Karpas-422 (cell line): ENCODE results near the gene GPC5. TPM values are rescaled to one million over a fixed set of nuclear protein-coding genes. Genes with fewer than 3 reads are reported as not detected.
"Not testable (repeated sequence)": the region's sequence is repeated elsewhere in the genome, so short reads cannot be mapped to it uniquely, and the experiment has no call there.

Experiments used
- DNase-seq: peaks from one replicate; pipeline ENCODE4 v3.0.0-alpha.2; 2015
- H2AFZ ChIP-seq: fragments of 200-600 bp; sonication (generic); 2 replicates; pipeline ENCODE4 v1.6.1; 2014; ENCODE audit warnings: antibody characterized with exemption, low read length, mixed read lengths
- H3K27ac ChIP-seq: fragments of 200-600 bp; sonication (generic); 2 replicates; pipeline ENCODE4 v1.5.1; 2014; ENCODE audit warnings: mild to moderate bottlenecking, low read length, moderate library complexity
- H3K27me3 ChIP-seq: fragments of 200-600 bp; sonication (generic); 2 replicates; pipeline ENCODE4 v1.6.1; 2014; ENCODE audit warnings: low read length, mixed read lengths
- H3K36me3 ChIP-seq: fragments of 200-600 bp; sonication (generic); 2 replicates; pipeline ENCODE4 v1.6.1; 2014; ENCODE audit warnings: low read length, mixed read lengths; ENCODE audit not compliant: insufficient read depth
- H3K4me1 ChIP-seq: fragments of 200-600 bp; sonication (generic); 2 replicates; pipeline ENCODE4 v1.6.1; 2014; ENCODE audit warnings: mild to moderate bottlenecking, low read length, mixed read lengths
- H3K4me2 ChIP-seq: fragments of 200-600 bp; sonication (generic); 2 replicates; pipeline ENCODE4 v1.6.1; 2014; ENCODE audit warnings: low read length, low read depth, mild to moderate bottlenecking; ENCODE audit not compliant: poor library complexity, severe bottlenecking
- H3K4me3 ChIP-seq: fragments of 200-600 bp; sonication (generic); 2 replicates; pipeline ENCODE4 v1.5.1; 2014; ENCODE audit warnings: mild to moderate bottlenecking, antibody characterized with exemption, low read length, mixed read lengths
- H3K79me2 ChIP-seq: fragments of 200-600 bp; sonication (generic); 2 replicates; pipeline ENCODE4 v1.6.1; 2014; ENCODE audit warnings: mild to moderate bottlenecking, low read length, mixed read lengths
- H3K9ac ChIP-seq: fragments of 200-600 bp; sonication (generic); 2 replicates; pipeline ENCODE4 v1.6.0; 2014; ENCODE audit warnings: low read length
- H3K9me2 ChIP-seq: fragments of 200-600 bp; sonication (generic), shearing (Covaris generic); replicated peaks from 2 replicates; pipeline ENCODE4 v1.6.0; 2014; ENCODE audit warnings: mild to moderate bottlenecking, low read length, moderate library complexity; ENCODE audit not compliant: insufficient read depth
- H3K9me3 ChIP-seq: fragments of 300-700, 200-600 bp; sonication (generic); 2 replicates; pipeline ENCODE4 v1.6.1; 2014; ENCODE audit warnings: low read length, mixed read lengths
- H4K20me1 ChIP-seq: fragments of 200-600 bp; sonication (generic); 2 replicates; pipeline ENCODE4 v1.6.1; 2014; ENCODE audit warnings: mild to moderate bottlenecking, antibody characterized with exemption, low read length, low read depth; ENCODE audit not compliant: insufficient read depth
- total RNA-seq: library from RNA; depleted of rRNA; stranded (reverse); fragments of >200 nt; shearing (Covaris generic); gene quantifications from 2 replicates; pipeline ENCODE4 v1.2.3, GENCODE V29; 2014; ENCODE audit warnings: low replicate concordance

The GPC5 gene
- total RNA-seq, 1 experiment from 2014 or later = not detected

DNA sequence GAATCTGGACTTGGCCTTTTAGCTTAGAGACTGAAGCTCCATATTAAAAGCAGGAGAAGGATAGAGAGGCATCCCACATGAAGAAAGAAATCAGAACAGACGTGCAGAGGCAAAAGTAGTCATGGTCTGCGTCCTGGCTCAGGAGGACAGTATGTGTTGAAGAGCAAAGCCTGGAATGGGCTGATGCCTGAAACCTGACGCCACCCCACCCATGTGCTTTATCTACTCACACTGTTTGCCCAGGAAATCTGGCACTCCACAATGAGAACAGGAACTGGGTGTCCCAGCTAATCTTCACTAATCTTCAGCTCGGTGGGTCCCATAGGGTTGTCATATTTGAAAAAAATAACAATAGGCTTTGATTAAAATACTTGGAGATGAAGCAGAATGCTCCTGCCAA is 1279.2 kb downstream of the GPC5 start:
- Histone ChIP-seq H3K9ac (no peak overlapping the region), H3K36me3 (no peaks in the 10 kb centered on the region), H3K79me2 (no peaks in the 10 kb centered on the region), H4K20me1 (no peaks in the 10 kb centered on the region), H3K4me3 (no peak overlapping the region), H3K4me2 (no peak overlapping the region), H3K9me2 (no peaks in the 10 kb centered on the region), H3K27ac (no peak overlapping the region), H3K4me1 (no peaks in the 10 kb centered on the region), H3K9me3 (peaks cover 12% of the 10 kb centered on the region), H2AFZ (no peak overlapping the region), H3K27me3 (no peaks in the 10 kb centered on the region)
- no peak for DNase-seq

DNA sequence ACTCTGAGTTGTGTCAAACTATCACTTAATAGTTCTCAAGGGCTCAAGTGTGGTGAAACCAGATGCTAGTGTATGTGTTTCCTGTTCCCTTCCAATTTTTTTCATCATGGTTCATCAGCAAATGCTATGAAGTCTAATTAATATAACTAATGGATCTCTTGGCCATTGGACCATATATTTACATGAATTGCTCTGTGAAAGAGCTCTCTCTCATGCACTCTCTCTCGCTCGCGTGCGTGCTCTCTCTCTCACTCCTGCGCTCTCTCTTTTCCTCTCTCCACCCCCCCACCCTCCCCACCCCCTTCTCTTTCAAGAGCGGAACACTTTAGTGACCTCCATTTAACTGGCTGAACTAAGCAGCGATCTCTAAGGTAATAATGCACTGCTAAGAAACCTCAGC is 1281.2 kb downstream of the GPC5 start:
- no peaks in the 10 kb centered on the region for H3K79me2 ChIP-seq

GRCh38 chr13:92681239-92681638 is 1282.8 kb downstream of the GPC5 start:
- H3K79me2 ChIP-seq = no peaks in the 10 kb centered on the region

More for the DNA sequence above, 1281.2 kb downstream of the GPC5 start:
- H3K9me3 ChIP-seq = peaks cover 12% of the 10 kb centered on the region
- H3K9ac ChIP-seq = no peak overlapping the region
- no peak overlapping the region for H3K4me2 ChIP-seq
- no peaks in the 10 kb centered on the region for H3K27me3 ChIP-seq
- H3K27ac ChIP-seq = no peak overlapping the region
- H3K9me2 ChIP-seq = no peaks in the 10 kb centered on the region
- no peak overlapping the region for H3K4me3 ChIP-seq
- no peak overlapping the region for H2AFZ ChIP-seq
- no peaks in the 10 kb centered on the region for H3K36me3 ChIP-seq
- no peaks in the 10 kb centered on the region for H4K20me1 ChIP-seq
- no peak for DNase-seq
- no peaks in the 10 kb centered on the region for H3K4me1 ChIP-seq

GRCh38 chr13:92682832-92683517 is 1284.6 kb downstream of the GPC5 start:
- Histone ChIP-seq H3K9me2 (no peaks in the 10 kb centered on the region), H4K20me1 (no peaks in the 10 kb centered on the region), H3K27ac (no peak overlapping the region)

More at GRCh38 chr13:92681239-92681638, 1282.8 kb downstream of the GPC5 start:
- Histone ChIP-seq H3K4me3 (no peak overlapping the region), H3K27ac (no peak overlapping the region), H3K9me2 (no peaks in the 10 kb centered on the region), H3K4me1 (no peaks in the 10 kb centered on the region), H3K27me3 (no peaks in the 10 kb centered on the region), H3K9ac (no peak overlapping the region), H4K20me1 (no peaks in the 10 kb centered on the region), H2AFZ (no peak overlapping the region), H3K36me3 (no peaks in the 10 kb centered on the region), H3K4me2 (no peak overlapping the region), H3K9me3 (peaks cover 5% of the 10 kb centered on the region)
- DNase-seq = no peak

GRCh38 chr13:92694047-92694446 is 1295.6 kb downstream of the GPC5 start:
- H3K4me2 ChIP-seq = no peak overlapping the region
- H3K27me3 ChIP-seq = no peaks in the 10 kb centered on the region
- peaks cover 22% of the 10 kb centered on the region for H3K9me3 ChIP-seq
- no peak overlapping the region for H2AFZ ChIP-seq
- H3K79me2 ChIP-seq = no peaks in the 10 kb centered on the region
- H3K27ac ChIP-seq = no peak overlapping the region
- DNase-seq = no peak
- no peaks in the 10 kb centered on the region for H3K9me2 ChIP-seq
- H3K9ac ChIP-seq = no peak overlapping the region
- H3K4me3 ChIP-seq = no peak overlapping the region
- no peaks in the 10 kb centered on the region for H3K4me1 ChIP-seq
- H4K20me1 ChIP-seq = no peaks in the 10 kb centered on the region
- no peaks in the 10 kb centered on the region for H3K36me3 ChIP-seq

More at GRCh38 chr13:92682832-92683517, 1284.6 kb downstream of the GPC5 start:
- Histone ChIP-seq H3K4me2 (no peak overlapping the region), H3K4me1 (no peaks in the 10 kb centered on the region), H3K9me3 (peaks cover 3% of the 10 kb centered on the region), H2AFZ (no peak overlapping the region), H3K79me2 (no peaks in the 10 kb centered on the region), H3K36me3 (no peaks in the 10 kb centered on the region), H3K9ac (no peak overlapping the region), H3K4me3 (no peak overlapping the region), H3K27me3 (no peaks in the 10 kb centered on the region)
- no peak for DNase-seq

DNA sequence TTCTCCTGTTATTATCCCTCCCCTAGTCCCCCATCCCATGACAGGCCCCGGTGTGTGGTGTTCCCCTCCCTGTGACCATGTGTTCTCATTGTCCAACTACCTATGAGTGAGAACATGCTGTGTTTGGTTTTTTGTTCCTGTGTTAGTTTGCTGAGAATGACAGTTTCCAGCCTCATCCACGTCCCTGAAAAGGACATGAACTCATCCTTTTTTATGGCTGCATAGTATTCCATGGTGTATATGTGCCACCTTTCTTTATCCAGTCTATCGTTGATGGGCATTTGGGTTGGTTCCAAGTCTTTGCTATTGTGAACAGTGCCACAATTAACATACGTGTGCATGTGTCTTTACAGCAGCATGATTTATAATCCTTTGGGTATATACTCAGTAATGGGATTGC is 1297.4 kb downstream of the GPC5 start:
- H4K20me1 ChIP-seq, H3K36me3 ChIP-seq, H3K79me2 ChIP-seq, H3K27me3 ChIP-seq, H3K4me3 ChIP-seq, H3K4me2 ChIP-seq, H3K9ac ChIP-seq, H2AFZ ChIP-seq, H3K4me1 ChIP-seq, DNase-seq, H3K9me2 ChIP-seq, H3K27ac ChIP-seq: not testable (repeated sequence)
- peaks cover 27% of the 10 kb centered on the region for H3K9me3 ChIP-seq

DNA sequence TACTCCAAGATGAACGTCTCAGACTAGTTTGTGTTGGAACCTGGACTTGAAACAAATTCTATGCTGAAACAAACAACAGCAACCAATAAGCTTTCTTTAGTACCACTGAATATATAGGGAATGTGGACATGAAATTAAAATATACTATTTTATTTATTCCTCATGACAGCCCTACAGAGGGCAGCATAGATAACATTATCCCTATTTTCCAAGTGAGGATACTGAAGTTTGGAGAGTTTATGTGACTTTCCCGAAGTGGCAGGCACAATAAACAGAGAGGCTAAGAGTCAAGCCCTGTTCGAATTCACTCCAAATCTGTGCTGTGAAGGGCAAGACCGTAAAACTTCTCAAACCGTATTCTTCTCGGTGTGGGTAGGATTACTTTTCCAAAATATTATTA is 1318.3 kb downstream of the GPC5 start:
- Histone ChIP-seq H2AFZ (no peak overlapping the region), H3K9me2 (no peaks in the 10 kb centered on the region), H4K20me1 (no peaks in the 10 kb centered on the region), H3K27ac (no peak overlapping the region), H3K36me3 (no peaks in the 10 kb centered on the region), H3K9ac (no peak overlapping the region), H3K79me2 (no peaks in the 10 kb centered on the region), H3K4me2 (no peak overlapping the region), H3K4me1 (no peaks in the 10 kb centered on the region), H3K9me3 (peaks cover 32% of the 10 kb centered on the region), H3K4me3 (no peak overlapping the region), H3K27me3 (no peaks in the 10 kb centered on the region)
- no peak for DNase-seq

GRCh38 chr13:92717857-92718256 is 1319.4 kb downstream of the GPC5 start:
- no peak for DNase-seq
- Histone ChIP-seq H2AFZ (no peak overlapping the region), H3K27me3 (no peaks in the 10 kb centered on the region), H3K27ac (no peak overlapping the region), H4K20me1 (no peaks in the 10 kb centered on the region), H3K9ac (no peak overlapping the region), H3K4me1 (no peaks in the 10 kb centered on the region), H3K9me3 (peaks cover 35% of the 10 kb centered on the region), H3K36me3 (no peaks in the 10 kb centered on the region), H3K4me2 (no peak overlapping the region), H3K9me2 (no peaks in the 10 kb centered on the region), H3K4me3 (no peak overlapping the region), H3K79me2 (no peaks in the 10 kb centered on the region)
